ENCODE results near the gene PDE4D.

PDE4D gene

DNA sequence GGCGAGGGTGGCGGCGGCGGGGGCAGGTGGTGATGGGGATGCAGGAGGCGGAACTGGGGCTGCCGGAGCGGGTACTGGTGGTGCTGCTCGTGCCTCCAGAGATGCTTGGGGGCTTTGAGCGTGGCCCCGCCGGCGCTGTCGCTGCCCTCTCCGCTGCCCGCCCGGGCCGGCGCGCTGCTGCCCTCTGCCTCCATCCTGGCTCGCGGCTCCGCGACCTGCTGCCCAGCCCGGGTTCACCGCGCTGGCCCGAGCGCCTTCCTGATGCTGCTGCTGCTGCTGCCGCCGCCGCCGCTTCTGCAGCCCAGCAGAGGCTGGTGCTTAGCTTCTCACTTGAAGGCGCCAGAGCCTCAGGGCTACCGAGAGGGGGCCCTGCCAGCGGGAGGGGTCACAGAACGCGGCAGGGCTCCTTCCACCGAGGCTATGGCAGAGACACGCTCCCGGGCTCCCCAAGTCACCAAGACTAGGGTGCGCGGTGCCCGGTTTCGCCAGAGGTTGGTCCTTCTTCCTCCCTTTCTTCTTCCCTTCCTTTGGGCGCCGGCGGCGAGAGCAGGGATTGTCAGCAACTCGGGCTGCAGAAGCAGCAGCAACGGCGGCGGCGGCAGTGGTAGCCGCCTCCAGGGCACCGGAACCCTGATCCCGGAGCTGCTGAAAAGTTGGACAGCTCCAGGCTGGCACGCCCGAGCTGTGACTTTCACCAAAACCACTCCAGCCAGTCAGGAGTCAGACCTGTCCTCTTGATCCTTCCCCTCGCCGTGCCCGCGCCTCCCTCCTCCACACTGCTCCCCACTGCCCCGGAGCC lies at the start of gene PDE4D:
PDE4D (minus strand) TSS at position 298 of the 799 bp plus-strand sequence.
- H3K9me3 ChIP-seq (ENCODE audit: control insufficient read depth in 1 of 2, low read length in 2 of 2), result no peaks in the 10 kb centered on the region
- H3K36me3 ChIP-seq (ENCODE audit: control insufficient read depth in 1 of 2, insufficient read depth in 2 of 2, low read length in 2 of 2), result no peaks in the 10 kb centered on the region
- H3K27ac ChIP-seq (ENCODE audit: low read depth, low read length), result no peak within 1 kb of the TSS
- H3K4me1 ChIP-seq (ENCODE audit: control insufficient read depth in 1 of 2, insufficient read depth in 2 of 2, low read length in 2 of 2), result no peaks in the 10 kb centered on the region
- H3K4me3 ChIP-seq (ENCODE audit: low read depth in 1 of 2, low read length in 2 of 2), result peak within 1 kb of the TSS; percentile 41 to 48
- peaks cover 16 to 29% of the 10 kb centered on the region in 2 donors for H3K27me3 ChIP-seq (ENCODE audit: control insufficient read depth in 1 of 2, insufficient read depth in 2 of 2, low read length in 2 of 2)
- no peak within 1 kb of the TSS for H3K9ac ChIP-seq (ENCODE audit: low read depth in 1 of 2, low read length in 2 of 2)

DNA sequence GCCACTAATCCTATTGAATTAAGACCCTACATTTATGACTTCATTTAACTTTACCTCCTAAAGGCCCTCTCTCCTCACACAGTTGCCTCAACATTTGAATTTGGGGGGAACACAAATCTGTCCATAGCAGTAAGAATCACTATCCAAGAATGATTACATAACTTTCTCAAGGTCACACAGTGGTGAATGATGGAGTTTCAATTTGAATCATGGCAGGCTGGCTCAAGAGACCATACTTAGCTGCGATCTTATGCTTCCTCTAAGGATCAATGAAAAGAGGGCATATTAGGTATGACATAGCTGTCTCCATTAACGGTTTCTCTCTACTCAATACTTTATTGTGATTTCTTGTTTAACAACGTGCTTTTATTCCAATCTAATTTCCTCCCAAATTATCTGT lies 44.1 kb upstream of the PDE4D start:
- H3K27ac ChIP-seq (ENCODE audit: low read depth, low read length), result no peak overlapping the region
- H3K4me3 ChIP-seq (ENCODE audit: low read depth in 1 of 2, low read length in 2 of 2), result no peak overlapping the region
- H3K27me3 ChIP-seq (ENCODE audit: control insufficient read depth in 1 of 2, insufficient read depth in 2 of 2, low read length in 2 of 2), result no peaks in the 10 kb centered on the region
- no peaks in the 10 kb centered on the region for H3K36me3 ChIP-seq (ENCODE audit: control insufficient read depth in 1 of 2, insufficient read depth in 2 of 2, low read length in 2 of 2)
- no peaks in the 10 kb centered on the region for H3K9me3 ChIP-seq (ENCODE audit: control insufficient read depth in 1 of 2, low read length in 2 of 2)
- no peaks in the 10 kb centered on the region for H3K4me1 ChIP-seq (ENCODE audit: control insufficient read depth in 1 of 2, insufficient read depth in 2 of 2, low read length in 2 of 2)
- no peak overlapping the region for H3K9ac ChIP-seq (ENCODE audit: low read depth in 1 of 2, low read length in 2 of 2)

DNA sequence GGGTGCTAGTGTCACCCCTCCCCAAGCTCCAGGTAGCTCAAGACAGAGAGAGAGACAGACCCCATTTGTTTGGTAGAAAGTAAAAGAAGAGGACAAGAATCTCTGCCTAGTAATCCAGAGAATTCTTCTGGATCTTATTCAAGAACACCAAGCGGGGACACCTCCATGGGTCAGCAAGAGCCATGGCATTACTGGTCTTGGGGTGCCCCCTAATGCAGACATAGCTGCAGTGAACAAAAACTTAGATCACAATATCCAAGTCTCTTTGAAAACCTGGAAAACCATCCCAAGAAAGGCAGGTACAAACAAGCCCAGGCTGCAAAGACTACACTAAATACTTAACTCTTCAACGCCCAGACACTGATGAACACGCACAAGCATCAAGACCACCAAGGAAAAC lies 29.9 kb upstream of the PDE4D start:
- Histone ChIP-seq H3K9me3 (ENCODE audit: control insufficient read depth in 1 of 2, low read length in 2 of 2) (no peaks in the 10 kb centered on the region), H3K27ac (ENCODE audit: low read depth, low read length) (no peak overlapping the region), H3K27me3 (ENCODE audit: control insufficient read depth in 1 of 2, insufficient read depth in 2 of 2, low read length in 2 of 2) (no peaks in the 10 kb centered on the region), H3K4me3 (ENCODE audit: low read depth in 1 of 2, low read length in 2 of 2) (no peak overlapping the region), H3K36me3 (ENCODE audit: control insufficient read depth in 1 of 2, insufficient read depth in 2 of 2, low read length in 2 of 2) (no peaks in the 10 kb centered on the region), H3K4me1 (ENCODE audit: control insufficient read depth in 1 of 2, insufficient read depth in 2 of 2, low read length in 2 of 2) (no peaks in the 10 kb centered on the region), H3K9ac (ENCODE audit: low read depth in 1 of 2, low read length in 2 of 2) (no peak overlapping the region)

DNA sequence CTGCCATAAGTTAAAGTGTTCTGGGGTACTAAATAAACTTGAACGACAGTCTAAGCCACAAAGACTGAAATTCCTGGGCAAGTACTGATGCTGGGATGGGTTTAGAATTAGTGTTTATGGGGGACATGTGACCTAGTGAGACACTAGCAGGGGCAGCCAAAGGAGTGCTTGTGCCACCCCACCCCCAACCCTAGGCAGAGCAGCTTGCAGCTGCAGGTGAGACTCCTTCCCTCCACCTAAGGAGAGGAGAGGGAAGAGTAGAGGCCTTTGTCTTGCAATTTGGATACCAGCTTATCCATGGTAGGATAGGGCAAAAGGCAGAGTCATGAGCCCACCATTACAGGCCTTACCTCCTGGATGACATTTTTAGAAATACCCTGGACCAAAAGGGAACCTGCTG lies 28.7 kb upstream of the PDE4D start:
- Histone ChIP-seq H3K9ac (ENCODE audit: low read depth in 1 of 2, low read length in 2 of 2) (no peak overlapping the region), H3K27me3 (ENCODE audit: control insufficient read depth in 1 of 2, insufficient read depth in 2 of 2, low read length in 2 of 2) (no peaks in the 10 kb centered on the region), H3K4me1 (ENCODE audit: control insufficient read depth in 1 of 2, insufficient read depth in 2 of 2, low read length in 2 of 2) (no peaks in the 10 kb centered on the region), H3K9me3 (ENCODE audit: control insufficient read depth in 1 of 2, low read length in 2 of 2) (no peaks in the 10 kb centered on the region), H3K36me3 (ENCODE audit: control insufficient read depth in 1 of 2, insufficient read depth in 2 of 2, low read length in 2 of 2) (no peaks in the 10 kb centered on the region), H3K27ac (ENCODE audit: low read depth, low read length) (no peak overlapping the region), H3K4me3 (ENCODE audit: low read depth in 1 of 2, low read length in 2 of 2) (no peak overlapping the region)

DNA sequence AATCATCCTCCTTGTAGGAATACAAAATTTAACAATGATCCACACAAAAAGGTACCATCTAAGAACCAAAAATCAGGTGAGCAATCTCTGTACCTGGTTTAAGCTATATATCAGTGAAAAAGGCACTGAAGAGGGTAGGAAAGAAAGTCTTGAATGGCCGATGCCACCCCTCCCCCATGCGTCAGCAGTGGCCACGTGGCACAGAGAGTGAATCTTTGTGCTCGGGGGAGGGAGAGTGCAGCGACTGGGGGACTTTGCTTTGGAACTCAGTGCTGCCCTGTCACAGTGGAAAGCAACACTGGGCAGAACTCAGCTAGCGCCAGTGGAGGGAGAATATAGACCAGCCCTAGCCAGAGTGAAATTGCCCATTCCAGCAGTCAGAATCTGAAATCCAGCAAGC lies 28.3 kb upstream of the PDE4D start:
- H3K27me3 ChIP-seq (ENCODE audit: control insufficient read depth in 1 of 2, insufficient read depth in 2 of 2, low read length in 2 of 2), result no peaks in the 10 kb centered on the region
- no peak overlapping the region for H3K9ac ChIP-seq (ENCODE audit: low read depth in 1 of 2, low read length in 2 of 2)
- H3K9me3 ChIP-seq (ENCODE audit: control insufficient read depth in 1 of 2, low read length in 2 of 2), result no peaks in the 10 kb centered on the region
- no peak overlapping the region for H3K4me3 ChIP-seq (ENCODE audit: low read depth in 1 of 2, low read length in 2 of 2)
- H3K36me3 ChIP-seq (ENCODE audit: control insufficient read depth in 1 of 2, insufficient read depth in 2 of 2, low read length in 2 of 2), result no peaks in the 10 kb centered on the region
- H3K27ac ChIP-seq (ENCODE audit: low read depth, low read length), result no peak overlapping the region
- no peaks in the 10 kb centered on the region for H3K4me1 ChIP-seq (ENCODE audit: control insufficient read depth in 1 of 2, insufficient read depth in 2 of 2, low read length in 2 of 2)

DNA sequence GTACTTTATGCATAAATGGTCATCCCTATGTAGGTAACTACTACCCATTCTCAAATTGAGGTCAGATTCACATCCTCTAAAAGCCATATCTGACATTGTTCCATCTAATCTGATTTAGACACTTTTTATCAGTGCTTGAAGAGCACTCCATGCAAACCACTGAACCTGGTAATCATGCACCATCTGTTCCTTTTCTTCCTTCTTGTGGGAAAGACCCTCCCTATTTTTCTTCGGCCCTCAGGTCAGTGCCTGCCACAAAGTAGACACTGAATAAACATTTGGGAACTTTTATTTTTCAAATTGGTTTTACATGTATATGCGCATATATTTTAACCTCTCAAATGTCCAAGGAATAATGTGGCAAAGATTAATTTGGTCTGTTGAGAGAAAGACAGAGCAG lies 26.0 kb upstream of the PDE4D start:
- H3K36me3 ChIP-seq (ENCODE audit: control insufficient read depth in 1 of 2, insufficient read depth in 2 of 2, low read length in 2 of 2), result no peaks in the 10 kb centered on the region
- no peaks in the 10 kb centered on the region for H3K27me3 ChIP-seq (ENCODE audit: control insufficient read depth in 1 of 2, insufficient read depth in 2 of 2, low read length in 2 of 2)
- no peak overlapping the region for H3K27ac ChIP-seq (ENCODE audit: low read depth, low read length)
- H3K4me1 ChIP-seq (ENCODE audit: control insufficient read depth in 1 of 2, insufficient read depth in 2 of 2, low read length in 2 of 2), result no peaks in the 10 kb centered on the region
- H3K9me3 ChIP-seq (ENCODE audit: control insufficient read depth in 1 of 2, low read length in 2 of 2), result no peaks in the 10 kb centered on the region
- no peak overlapping the region for H3K4me3 ChIP-seq (ENCODE audit: low read depth in 1 of 2, low read length in 2 of 2)
- no peak overlapping the region for H3K9ac ChIP-seq (ENCODE audit: low read depth in 1 of 2, low read length in 2 of 2)

DNA sequence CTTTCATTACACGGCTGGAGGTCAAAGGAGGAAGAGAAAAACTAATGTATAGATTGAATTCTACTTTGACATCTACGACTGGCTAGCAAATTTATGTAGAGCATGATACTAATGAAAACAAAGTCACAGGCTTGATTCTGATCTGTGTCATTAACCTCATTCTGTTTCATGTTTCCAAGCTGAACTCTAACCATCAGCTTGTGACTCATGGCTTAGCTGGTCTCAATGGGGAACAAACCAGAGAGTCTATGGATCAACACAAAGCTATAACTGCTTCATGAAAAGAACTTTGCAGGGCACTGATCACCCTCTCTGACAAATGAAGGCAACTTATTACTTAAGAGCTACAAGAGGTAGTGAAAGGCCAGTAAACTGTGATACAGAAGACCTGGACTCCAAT lies 23.6 kb upstream of the PDE4D start:
- Histone ChIP-seq H3K4me1 (ENCODE audit: control insufficient read depth in 1 of 2, insufficient read depth in 2 of 2, low read length in 2 of 2) (no peaks in the 10 kb centered on the region), H3K36me3 (ENCODE audit: control insufficient read depth in 1 of 2, insufficient read depth in 2 of 2, low read length in 2 of 2) (no peaks in the 10 kb centered on the region), H3K4me3 (ENCODE audit: low read depth in 1 of 2, low read length in 2 of 2) (no peak overlapping the region), H3K27me3 (ENCODE audit: control insufficient read depth in 1 of 2, insufficient read depth in 2 of 2, low read length in 2 of 2) (no peaks in the 10 kb centered on the region), H3K27ac (ENCODE audit: low read depth, low read length) (no peak overlapping the region), H3K9ac (ENCODE audit: low read depth in 1 of 2, low read length in 2 of 2) (no peak overlapping the region), H3K9me3 (ENCODE audit: control insufficient read depth in 1 of 2, low read length in 2 of 2) (no peaks in the 10 kb centered on the region)

DNA sequence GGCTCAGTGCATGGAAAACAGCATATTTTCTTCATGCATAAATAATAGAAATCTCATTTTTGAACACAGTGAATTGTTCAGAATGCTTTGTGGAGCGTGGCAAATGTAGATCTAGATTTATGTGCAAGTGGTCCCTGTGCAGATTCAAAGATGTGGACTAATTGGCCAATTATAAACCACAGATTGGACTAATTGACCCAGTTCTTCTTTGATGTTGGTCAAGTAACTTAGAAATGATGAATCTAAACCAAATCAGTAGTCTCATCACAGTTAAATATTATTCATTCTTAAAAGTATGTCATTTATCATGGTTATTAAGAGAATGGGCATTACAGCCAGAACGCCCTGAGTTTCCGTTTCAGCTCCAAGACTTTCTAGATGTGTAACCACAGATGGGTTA lies 11.7 kb upstream of the PDE4D start:
- Histone ChIP-seq H3K27ac (ENCODE audit: low read depth, low read length) (no peak overlapping the region), H3K9ac (ENCODE audit: low read depth in 1 of 2, low read length in 2 of 2) (no peak overlapping the region), H3K4me3 (ENCODE audit: low read depth in 1 of 2, low read length in 2 of 2) (no peak overlapping the region), H3K9me3 (ENCODE audit: control insufficient read depth in 1 of 2, low read length in 2 of 2) (no peaks in the 10 kb centered on the region), H3K36me3 (ENCODE audit: control insufficient read depth in 1 of 2, insufficient read depth in 2 of 2, low read length in 2 of 2) (no peaks in the 10 kb centered on the region), H3K4me1 (ENCODE audit: control insufficient read depth in 1 of 2, insufficient read depth in 2 of 2, low read length in 2 of 2) (no peaks in the 10 kb centered on the region), H3K27me3 (ENCODE audit: control insufficient read depth in 1 of 2, insufficient read depth in 2 of 2, low read length in 2 of 2) (no peaks in the 10 kb centered on the region)

DNA sequence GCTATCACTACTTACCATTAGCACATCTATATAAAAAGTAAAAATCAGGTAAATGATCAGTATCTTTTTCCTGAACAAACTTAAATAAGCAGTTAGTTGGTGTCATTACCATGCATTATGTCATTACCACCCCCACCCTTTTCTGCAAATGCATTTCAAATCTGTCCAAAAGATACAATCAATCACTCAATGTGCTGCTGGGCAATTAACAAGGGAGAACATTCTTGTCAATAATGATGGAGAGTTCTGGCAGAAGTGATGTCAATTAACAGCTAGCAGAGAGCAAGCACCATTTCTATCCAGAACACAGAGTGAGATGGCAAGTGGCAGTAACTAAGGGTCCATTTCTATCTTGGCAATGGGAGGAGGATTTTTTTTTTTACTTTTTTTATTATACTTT lies 3.5 kb upstream of the PDE4D start:
- H3K4me3 ChIP-seq (ENCODE audit: low read depth in 1 of 2, low read length in 2 of 2), result no peak overlapping the region
- H3K27me3 ChIP-seq (ENCODE audit: control insufficient read depth in 1 of 2, insufficient read depth in 2 of 2, low read length in 2 of 2), result peaks cover 13 to 16% of the 10 kb centered on the region in 2 donors
- no peaks in the 10 kb centered on the region for H3K4me1 ChIP-seq (ENCODE audit: control insufficient read depth in 1 of 2, insufficient read depth in 2 of 2, low read length in 2 of 2)
- H3K27ac ChIP-seq (ENCODE audit: low read depth, low read length), result no peak overlapping the region
- no peak overlapping the region for H3K9ac ChIP-seq (ENCODE audit: low read depth in 1 of 2, low read length in 2 of 2)
- H3K36me3 ChIP-seq (ENCODE audit: control insufficient read depth in 1 of 2, insufficient read depth in 2 of 2, low read length in 2 of 2), result no peaks in the 10 kb centered on the region
- no peaks in the 10 kb centered on the region for H3K9me3 ChIP-seq (ENCODE audit: control insufficient read depth in 1 of 2, low read length in 2 of 2)

DNA sequence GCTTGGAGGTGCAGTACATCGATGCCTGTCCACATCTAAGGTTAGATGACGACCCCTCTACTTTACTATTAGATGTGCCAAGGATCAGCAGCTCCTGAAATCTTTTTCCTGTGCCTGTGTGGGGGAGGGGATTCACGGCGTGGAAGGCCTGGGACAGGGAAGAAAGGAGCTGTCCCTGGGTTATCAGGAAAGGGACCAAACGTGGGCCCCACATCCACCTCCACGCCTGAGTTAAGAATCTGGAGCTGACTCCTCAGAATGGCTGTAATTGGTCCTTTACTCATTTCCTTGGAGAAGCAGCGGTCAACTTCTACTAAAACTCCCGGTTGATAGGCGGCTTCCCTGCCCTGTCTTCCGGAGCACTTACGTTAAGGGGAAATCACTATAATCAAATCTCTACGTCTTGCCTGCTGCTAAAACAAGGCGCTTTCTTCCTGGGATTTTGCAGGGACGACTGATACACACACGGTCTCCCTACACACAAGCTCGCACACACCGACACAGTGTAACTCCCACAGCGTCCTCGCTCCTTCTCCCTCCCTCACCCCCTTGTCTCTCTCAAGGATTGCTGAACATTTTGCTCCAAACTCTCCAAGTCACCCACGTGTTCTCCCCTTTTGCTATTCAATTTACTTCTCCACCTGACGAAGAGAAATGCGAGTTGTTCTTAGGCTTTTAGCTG lies 1.4 kb downstream of the PDE4D start:
- Histone ChIP-seq H3K9ac (ENCODE audit: low read depth in 1 of 2, low read length in 2 of 2) (no peak overlapping the region), H3K4me1 (ENCODE audit: control insufficient read depth in 1 of 2, insufficient read depth in 2 of 2, low read length in 2 of 2) (no peaks in the 10 kb centered on the region), H3K4me3 (ENCODE audit: low read depth in 1 of 2, low read length in 2 of 2) (no peak overlapping the region), H3K27ac (ENCODE audit: low read depth, low read length) (no peak overlapping the region), H3K36me3 (ENCODE audit: control insufficient read depth in 1 of 2, insufficient read depth in 2 of 2, low read length in 2 of 2) (no peaks in the 10 kb centered on the region), H3K9me3 (ENCODE audit: control insufficient read depth in 1 of 2, low read length in 2 of 2) (no peaks in the 10 kb centered on the region), H3K27me3 (ENCODE audit: control insufficient read depth in 1 of 2, insufficient read depth in 2 of 2, low read length in 2 of 2) (peaks cover 16 to 29% of the 10 kb centered on the region in 2 donors)

Data from duodenal mucosa (tissue), 2 donors.